Measurements from ENCODE around the gene ANKRD66.

DNA sequence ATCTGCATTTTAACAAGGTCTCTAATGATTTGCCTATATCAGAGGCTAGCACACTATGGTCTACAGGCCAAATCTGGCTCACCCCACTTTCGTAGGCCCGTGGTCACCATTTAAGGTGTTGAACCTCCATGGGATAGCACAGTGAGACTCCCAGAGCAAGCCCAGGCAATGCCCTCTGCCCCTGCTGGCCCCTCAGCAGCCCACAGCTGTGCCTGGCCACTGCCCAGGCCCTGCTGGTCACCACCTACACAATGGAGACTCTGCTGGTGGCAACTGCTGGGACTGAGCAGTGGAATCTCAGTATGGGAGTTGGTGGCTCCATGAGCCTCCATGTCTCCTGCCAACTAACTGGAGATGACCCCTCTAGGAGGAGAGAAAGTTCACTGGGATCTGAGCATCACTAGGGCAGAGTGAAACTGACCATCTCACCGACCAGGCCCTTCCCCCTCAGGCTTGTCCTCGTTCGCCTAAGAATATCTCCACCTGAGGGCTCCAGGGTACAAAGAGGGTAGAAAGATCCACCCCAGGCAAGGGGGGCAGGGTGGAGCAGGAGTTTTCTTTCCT, 2.3 kb downstream of the ANKRD66 start:
- TF ChIP-seq, protein P1, sequence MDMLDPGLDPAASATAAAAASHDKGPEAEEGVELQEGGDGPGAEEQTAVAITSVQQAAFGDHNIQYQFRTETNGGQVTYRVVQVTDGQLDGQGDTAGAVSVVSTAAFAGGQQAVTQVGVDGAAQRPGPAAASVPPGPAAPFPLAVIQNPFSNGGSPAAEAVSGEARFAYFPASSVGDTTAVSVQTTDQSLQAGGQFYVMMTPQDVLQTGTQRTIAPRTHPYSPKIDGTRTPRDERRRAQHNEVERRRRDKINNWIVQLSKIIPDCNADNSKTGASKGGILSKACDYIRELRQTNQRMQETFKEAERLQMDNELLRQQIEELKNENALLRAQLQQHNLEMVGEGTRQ (IDR thresholded peaks at IDR 0.05) = no peak
- TF ChIP-seq CTCF (IDR thresholded peaks at IDR 0.05) (no peak), CBX2 (IDR thresholded peaks at IDR 0.05; ENCODE audit: borderline replicate concordance, low read depth) (no peak), CHD2 (IDR thresholded peaks at IDR 0.05; ENCODE audit: low read length, partially characterized antibody) (no peak), CEBPB (IDR thresholded peaks at IDR 0.05) (no peak), EP300 (IDR thresholded peaks at IDR 0.05) (no peak)
- TF ChIP-seq, protein P2, sequence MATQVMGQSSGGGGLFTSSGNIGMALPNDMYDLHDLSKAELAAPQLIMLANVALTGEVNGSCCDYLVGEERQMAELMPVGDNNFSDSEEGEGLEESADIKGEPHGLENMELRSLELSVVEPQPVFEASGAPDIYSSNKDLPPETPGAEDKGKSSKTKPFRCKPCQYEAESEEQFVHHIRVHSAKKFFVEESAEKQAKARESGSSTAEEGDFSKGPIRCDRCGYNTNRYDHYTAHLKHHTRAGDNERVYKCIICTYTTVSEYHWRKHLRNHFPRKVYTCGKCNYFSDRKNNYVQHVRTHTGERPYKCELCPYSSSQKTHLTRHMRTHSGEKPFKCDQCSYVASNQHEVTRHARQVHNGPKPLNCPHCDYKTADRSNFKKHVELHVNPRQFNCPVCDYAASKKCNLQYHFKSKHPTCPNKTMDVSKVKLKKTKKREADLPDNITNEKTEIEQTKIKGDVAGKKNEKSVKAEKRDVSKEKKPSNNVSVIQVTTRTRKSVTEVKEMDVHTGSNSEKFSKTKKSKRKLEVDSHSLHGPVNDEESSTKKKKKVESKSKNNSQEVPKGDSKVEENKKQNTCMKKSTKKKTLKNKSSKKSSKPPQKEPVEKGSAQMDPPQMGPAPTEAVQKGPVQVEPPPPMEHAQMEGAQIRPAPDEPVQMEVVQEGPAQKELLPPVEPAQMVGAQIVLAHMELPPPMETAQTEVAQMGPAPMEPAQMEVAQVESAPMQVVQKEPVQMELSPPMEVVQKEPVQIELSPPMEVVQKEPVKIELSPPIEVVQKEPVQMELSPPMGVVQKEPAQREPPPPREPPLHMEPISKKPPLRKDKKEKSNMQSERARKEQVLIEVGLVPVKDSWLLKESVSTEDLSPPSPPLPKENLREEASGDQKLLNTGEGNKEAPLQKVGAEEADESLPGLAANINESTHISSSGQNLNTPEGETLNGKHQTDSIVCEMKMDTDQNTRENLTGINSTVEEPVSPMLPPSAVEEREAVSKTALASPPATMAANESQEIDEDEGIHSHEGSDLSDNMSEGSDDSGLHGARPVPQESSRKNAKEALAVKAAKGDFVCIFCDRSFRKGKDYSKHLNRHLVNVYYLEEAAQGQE (IDR thresholded peaks at IDR 0.05) = no peak
- TF ChIP-seq, protein P3, sequence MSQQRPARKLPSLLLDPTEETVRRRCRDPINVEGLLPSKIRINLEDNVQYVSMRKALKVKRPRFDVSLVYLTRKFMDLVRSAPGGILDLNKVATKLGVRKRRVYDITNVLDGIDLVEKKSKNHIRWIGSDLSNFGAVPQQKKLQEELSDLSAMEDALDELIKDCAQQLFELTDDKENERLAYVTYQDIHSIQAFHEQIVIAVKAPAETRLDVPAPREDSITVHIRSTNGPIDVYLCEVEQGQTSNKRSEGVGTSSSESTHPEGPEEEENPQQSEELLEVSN (IDR thresholded peaks at IDR 0.05; ENCODE audit: borderline replicate concordance, low read depth) = no peak
